NCI-H1048 (cell line): ENCODE results near the gene CEND1.

ENCODE experiments used
- DNase-seq: peaks from one replicate; lab custom pipeline; 2025; lab: John Stamatoyannopoulos, UW

Gene CEND1

DNA sequence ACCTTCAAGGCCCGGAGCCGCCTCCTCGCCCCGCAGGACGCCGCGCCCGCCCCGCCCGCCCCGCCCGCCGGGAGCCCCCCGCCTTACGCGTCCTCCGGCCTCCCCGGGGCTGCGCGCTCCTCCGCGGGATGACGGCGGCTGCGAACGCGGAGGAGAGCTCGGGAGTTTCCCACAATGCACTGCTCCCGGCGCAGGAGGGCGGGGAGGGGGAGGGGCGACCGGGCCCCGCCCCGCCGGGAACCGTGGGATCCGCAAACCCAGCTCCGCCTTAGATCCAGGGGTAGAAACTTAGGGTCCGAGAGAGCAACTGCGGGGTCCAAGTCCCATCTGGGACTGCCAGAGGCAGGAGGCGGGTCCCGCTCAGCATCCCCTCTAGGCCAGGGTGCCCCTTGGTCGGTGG, at the start of gene CEND1:
TSS of gene CEND1 (minus strand) at position 148 of the 400 bp plus-strand sequence. CDS start 1,514 bp downstream, outside the sequence.
- no peak for DNase-seq

DNA sequence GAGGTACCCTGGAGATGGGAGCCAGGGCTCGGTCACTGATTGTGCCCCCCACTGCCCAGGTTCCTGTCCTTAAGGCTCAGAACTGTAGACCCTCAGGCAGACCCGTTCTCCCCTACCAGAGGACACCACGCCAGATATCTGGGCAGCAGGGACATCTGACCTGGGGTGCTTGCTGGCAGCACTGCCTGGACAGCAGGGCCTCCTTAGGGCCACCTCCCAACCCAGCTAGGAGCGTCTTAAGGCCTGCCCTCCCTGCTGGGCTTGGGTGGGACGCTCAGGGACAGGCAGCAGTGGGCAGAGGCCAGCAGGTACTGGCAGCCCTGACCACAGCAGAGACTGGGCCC, 49.4 kb upstream of the CEND1 start:
- DNase-seq: no peak

- DNase-seq: no peak
Observed at GRCh38 chr11:838441-839279, 48.8 kb upstream of the CEND1 start.

- no peak for DNase-seq
Observed at GRCh38 chr11:837990-838307, 48.1 kb upstream of the CEND1 start.

GRCh38 chr11:837189-837989, 47.5 kb upstream of the CEND1 start:
- no peak for DNase-seq

GRCh38 chr11:836700-837099, 46.8 kb upstream of the CEND1 start:
- no peak for DNase-seq

GRCh38 chr11:836274-836673, 46.4 kb upstream of the CEND1 start:
- DNase-seq: no peak

DNA sequence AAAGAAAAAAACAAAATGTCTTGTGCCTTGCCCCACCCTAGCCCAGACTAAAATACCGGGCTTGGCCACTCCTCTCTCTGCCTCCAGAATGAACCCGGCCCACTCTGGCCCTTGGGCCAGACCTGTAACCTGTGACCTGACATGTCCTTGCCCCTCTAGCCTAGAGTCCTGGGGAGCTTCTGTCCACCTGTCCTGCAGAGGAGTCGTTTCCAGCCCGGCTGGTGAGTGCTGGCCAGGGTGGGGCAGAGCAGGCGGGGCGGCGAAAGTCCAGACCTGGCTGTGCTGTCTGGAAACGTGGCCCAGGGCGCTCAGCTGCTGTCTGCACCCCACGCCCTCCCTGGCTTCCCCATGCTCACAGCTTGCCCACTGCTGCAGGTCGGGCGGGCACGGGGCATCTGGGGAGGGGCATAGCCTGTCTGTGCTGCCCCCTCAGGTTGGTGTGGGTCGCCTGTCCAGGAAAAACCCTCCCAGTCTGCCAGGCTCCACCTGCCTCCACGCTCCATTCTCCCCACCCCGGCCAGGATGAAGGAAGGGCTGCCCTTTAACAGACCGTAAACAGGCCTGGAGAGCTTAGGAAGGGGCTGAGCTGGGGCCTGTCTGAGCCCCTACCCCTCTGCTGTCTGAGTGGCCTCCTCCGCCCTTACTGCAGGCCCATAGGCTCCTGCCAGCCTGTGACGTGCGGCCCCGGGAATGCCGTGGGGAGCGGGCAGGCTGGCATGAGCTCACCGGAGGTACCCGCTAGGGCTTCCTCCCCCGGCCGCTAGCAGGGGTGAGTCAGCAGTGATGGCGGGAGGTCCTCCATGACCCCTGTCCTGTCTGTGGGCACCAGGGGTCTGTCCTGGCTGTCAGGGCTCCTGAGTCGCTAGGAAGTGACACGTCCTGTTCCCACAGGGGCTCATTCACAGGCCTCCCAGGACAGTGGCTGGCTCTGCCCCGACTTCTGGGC, 44.8 kb upstream of the CEND1 start:
- no peak for DNase-seq

DNA sequence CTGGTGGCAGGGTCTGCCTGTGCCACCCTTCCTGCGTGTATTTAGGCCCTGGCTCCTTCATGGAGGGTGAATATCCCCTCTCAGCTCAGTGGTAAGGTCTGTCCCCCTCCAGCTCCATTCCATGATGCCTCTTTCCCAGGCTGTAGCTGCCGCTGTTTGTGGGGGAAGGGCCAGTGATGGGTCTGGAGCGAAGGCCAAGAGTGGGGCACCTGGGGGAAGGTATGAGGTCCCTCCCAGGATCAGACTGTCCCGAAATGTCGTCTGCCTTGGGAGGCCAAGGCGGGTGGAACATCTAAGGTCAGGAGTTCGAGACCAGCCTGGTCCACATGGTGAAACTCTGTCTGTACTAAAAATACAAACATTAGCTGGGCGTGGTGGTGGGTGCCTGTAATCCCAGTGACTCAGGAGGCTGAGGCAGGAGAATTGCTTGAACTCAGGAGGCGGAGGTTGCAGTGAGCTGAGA, 44.0 kb upstream of the CEND1 start:
- DNase-seq: no peak

GRCh38 chr11:833114-833791, 43.4 kb upstream of the CEND1 start:
- DNase-seq: no peak

DNA sequence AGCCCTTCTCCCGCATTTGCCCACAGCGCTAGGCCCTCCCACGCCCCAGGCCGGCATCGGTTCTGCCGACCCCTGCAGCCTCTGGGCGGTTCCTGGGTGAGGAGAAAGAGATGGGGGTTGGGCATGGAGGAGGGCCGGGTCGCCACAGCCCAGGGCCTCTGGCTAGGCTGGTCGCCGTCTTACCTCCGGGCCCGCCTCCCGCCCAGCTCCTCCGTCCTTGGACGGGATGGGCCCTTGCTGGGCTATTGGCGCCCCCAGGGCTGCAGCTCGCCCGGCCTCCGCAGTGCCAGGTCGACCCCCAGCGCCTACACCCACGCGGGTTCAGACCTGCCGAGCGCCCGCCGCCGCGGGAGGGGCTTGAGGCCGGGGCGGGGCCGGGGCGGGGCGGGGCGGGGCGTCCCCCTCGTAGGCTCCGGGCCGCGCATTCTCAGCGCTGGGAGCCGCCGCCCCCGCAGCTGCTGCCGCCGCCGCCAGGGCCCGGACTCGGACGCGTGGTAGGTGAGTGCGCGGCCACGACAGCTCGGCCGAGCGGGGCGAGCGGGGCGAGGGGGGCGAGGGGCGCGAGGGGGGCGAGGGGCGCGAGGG, 42.7 kb upstream of the CEND1 start, which contains the start of gene CD151:
TSS of gene CD151 (plus strand) at position 424 of the 585 bp plus-strand sequence. CDS start 3,118 bp downstream, outside the sequence.
- DNase-seq: no peak

- no peak for DNase-seq
Observed at GRCh38 chr11:831961-832528, 42.2 kb upstream of the CEND1 start.

GRCh38 chr11:831118-831864, 41.4 kb upstream of the CEND1 start:
- DNase-seq: no peak

GRCh38 chr11:830295-831117, 40.6 kb upstream of the CEND1 start:
- DNase-seq: peak; percentile 84

DNA sequence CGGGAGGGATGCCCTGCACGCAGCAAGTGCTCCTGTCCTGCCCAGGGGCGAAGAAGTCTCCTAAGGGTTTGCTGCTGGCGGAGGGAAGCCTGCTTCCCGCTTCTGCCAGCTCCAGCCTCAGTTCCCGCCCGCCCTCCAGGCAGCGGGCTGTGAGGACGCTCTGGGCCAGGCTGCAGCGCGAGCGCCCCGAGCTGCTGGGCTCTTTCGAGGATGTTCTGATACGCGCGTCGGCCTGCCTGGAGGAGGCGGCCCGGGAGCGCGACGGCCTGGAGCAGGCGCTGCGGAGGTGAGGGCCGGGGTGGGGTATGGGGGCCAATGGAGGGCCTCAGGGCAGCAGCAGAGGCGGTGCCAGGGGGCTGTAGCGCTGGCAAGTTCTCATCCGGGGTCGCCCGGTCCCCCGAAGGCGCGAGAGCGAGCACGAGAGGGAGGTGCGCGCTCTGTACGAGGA, 40.0 kb upstream of the CEND1 start:
- no peak for DNase-seq

- peak; percentile 50 for DNase-seq
Observed at GRCh38 chr11:829176-829846, 39.4 kb upstream of the CEND1 start.

DNA sequence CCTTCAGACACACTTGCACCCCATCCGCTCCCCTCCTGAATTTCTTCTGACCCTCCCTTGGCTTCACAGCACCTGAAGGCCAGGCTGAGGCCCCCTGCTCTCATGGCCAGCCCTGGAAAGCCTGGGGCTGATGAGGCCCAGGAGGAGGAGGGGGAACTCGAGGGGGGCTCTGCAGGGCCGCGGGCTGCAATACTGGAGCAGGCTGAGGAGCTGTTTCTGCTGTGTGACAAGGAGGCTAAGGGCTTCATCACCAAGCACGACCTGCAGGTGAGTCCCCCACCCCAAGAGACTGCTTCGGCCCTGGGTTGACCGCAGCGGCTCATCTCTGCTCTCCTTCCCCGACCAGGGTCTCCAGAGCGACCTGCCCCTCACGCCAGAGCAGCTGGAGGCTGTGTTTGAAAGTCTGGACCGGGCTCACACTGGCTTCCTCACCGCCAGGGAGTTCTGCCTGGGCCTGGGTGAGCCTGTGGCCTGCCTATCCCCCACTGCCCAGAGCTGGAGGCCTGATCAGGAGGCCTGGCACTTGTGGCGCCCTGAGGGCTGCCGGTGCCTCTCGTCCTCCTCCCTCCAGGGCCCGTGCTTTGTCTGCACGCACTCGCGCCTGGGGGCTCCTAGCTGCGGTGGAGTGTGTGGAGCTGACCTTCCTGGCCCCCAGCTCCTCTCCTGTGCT, 38.8 kb upstream of the CEND1 start:
- no peak for DNase-seq

DNA sequence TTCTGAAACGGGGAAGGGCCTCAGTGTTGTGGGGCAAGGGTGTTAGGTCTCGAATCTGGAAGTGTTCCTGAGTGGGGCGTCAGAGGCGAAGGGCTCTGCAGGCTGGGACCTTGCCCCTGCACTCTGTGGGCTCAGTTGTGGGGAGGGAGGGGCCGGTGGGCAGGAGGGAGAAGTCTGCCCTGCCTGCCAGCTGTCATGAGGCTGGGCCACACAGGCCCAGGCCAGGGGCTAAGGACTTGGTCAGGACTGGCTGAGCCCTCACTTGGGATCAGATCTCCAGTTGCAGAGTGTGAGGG, 38.0 kb upstream of the CEND1 start, which contains the start of gene CRACR2B:
TSS of gene CRACR2B (plus strand) at position 23 of the 296 bp plus-strand sequence. CDS start 689 bp downstream, outside the sequence.
- DNase-seq: no peak
